GM12878 (cell line): ENCODE data around the gene C1QTNF8.

Experiments
- ASH2L ChIP-seq: fragments of 300-600, 200-600 bp; sonication (generic); IDR thresholded peaks from 2 replicates; pipeline ENCODE4 v1.6.1; 2017; ENCODE audit warnings: low read depth, mild to moderate bottlenecking, borderline replicate concordance
- EP300 ChIP-seq, 2 experiments: fragments of 150-350 bp in 1 of 2; IDR thresholded peaks; 2 replicates each; pipeline ENCODE4 v1.6.1; 2011 to 2012; ENCODE audit warnings: low read depth in 2 of 2, low read length in 2 of 2, borderline replicate concordance in 1 of 2, improper control_type of control experiment in 1 of 2, inconsistent platforms in 1 of 2; ENCODE audit not compliant: control insufficient read depth in 1 of 2
- RAD21 ChIP-seq: IDR thresholded peaks from 2 replicates; pipeline ENCODE4 v1.6.1; 2011; ENCODE audit warnings: mild to moderate bottlenecking, low read depth, low read length, moderate library complexity; ENCODE audit not compliant: insufficient read depth
- SMAD1 ChIP-seq: fragments of 450-650 bp; IDR thresholded peaks from 2 replicates; pipeline ENCODE4 v1.6.1; 2018; ENCODE audit warnings: mild to moderate bottlenecking, low read depth; ENCODE audit not compliant: partially characterized antibody
- ZNF592 ChIP-seq: fragments of 450-650 bp; IDR thresholded peaks from 2 replicates; pipeline ENCODE4 v1.6.1; 2017; ENCODE audit warnings: mild to moderate bottlenecking, moderate library complexity

GRCh38 chr16:1060416-1061340 lies 35.4 kb downstream of the C1QTNF8 start:
- TF ChIP-seq RAD21 = no peak
- no peak for TF ChIP-seq EP300 (IDR thresholded peaks at IDR 0.05; ENCODE audit: borderline replicate concordance in 1 of 2, control insufficient read depth in 1 of 2, low read depth in 2 of 2, low read length in 2 of 2)
- TF ChIP-seq ZNF592 = no peak
- TF ChIP-seq ASH2L = no peak
- TF ChIP-seq SMAD1 = no peak
